T-helper 2 cell treated with Interferon-gamma antibody and Interleukin-4, amounts not matched to agents 100 ng/mL and 5 ng/mL, for 36 hours (primary cell): ENCODE data around the gene RNF166. TPM values are rescaled to one million over a fixed set of nuclear protein-coding genes. Genes with fewer than 3 reads are reported as not detected.

Experiments
- intact Hi-C: fragments of 100-400 bp; cut with micrococcal nuclease; formaldehyde crosslinking; loops from one replicate; pipeline ENCODE4 v1.15.1; 2023
- total RNA-seq: library from RNA; stranded (reverse); gene quantifications from 2 replicates; pipeline ENCODE4 v1.2.3, GENCODE V29; 2022

Gene RNF166
- total RNA-seq, 1 donor from 2014 or later: 120 TPM

GRCh38 chr16:88739977-88740726 lies 33.9 kb upstream of the RNF166 start:
- intact Hi-C loops: loop anchor here (5.0 kb wide), 2 partner anchors 62 to 427 kb away; partner anchors contain the start of gene CDT1

GRCh38 chr16:88739139-88739976 lies 33.1 kb upstream of the RNF166 start:
- intact Hi-C loops: loop anchor here (5.0 kb wide), 1 partner anchor 428 kb away; no protein-coding TSS in a partner anchor

GRCh38 chr16:88738151-88739084 lies 32.2 kb upstream of the RNF166 start:
- intact Hi-C loops: loop anchor here (5.0 kb wide), 1 partner anchor 429 kb away; no protein-coding TSS in a partner anchor

- intact Hi-C loops: loop anchor here (2.0 to 5.0 kb wide), 4 partner anchors 47 to 479 kb away; partner anchors contain the start of genes GALNS, PIEZO1, TRAPPC2L and ZNF778
Observed at GRCh38 chr16:88737298-88738150, 31.3 kb upstream of the RNF166 start.

- intact Hi-C loops: loop anchor here (2.0 to 5.0 kb wide), 4 partner anchors 48 to 480 kb away; partner anchors contain the start of genes GALNS, PIEZO1, TRAPPC2L and ZNF778
Observed at GRCh38 chr16:88736496-88736895, 30.3 kb upstream of the RNF166 start.

GRCh38 chr16:88736088-88736487 lies 29.9 kb upstream of the RNF166 start:
- intact Hi-C loops: loop anchor here (2.0 to 5.0 kb wide), 4 partner anchors 49 to 481 kb away; partner anchors contain the start of genes GALNS, PIEZO1, TRAPPC2L and ZNF778

- intact Hi-C loops: loop anchor here (2.0 to 5.0 kb wide), 4 partner anchors 49 to 481 kb away; partner anchors contain the start of genes GALNS, PIEZO1, TRAPPC2L and ZNF778
Observed at GRCh38 chr16:88735616-88736015, 29.4 kb upstream of the RNF166 start.

GRCh38 chr16:88735121-88735520 lies 28.9 kb upstream of the RNF166 start:
- intact Hi-C loops: loop anchor here (5.0 kb wide), 1 partner anchor 432 kb away; no protein-coding TSS in a partner anchor

- intact Hi-C loops: no loop called here
Observed at GRCh38 chr16:88734361-88734728, 28.1 kb upstream of the RNF166 start.

- intact Hi-C loops: no loop called here
Observed at GRCh38 chr16:88733630-88734360, 27.6 kb upstream of the RNF166 start.

GRCh38 chr16:88732961-88733294 lies 26.7 kb upstream of the RNF166 start:
- intact Hi-C loops: no loop called here

- intact Hi-C loops: no loop called here
Observed at GRCh38 chr16:88732172-88732960, 26.2 kb upstream of the RNF166 start.

- intact Hi-C loops: no loop called here
Observed at GRCh38 chr16:88731699-88732098, 25.5 kb upstream of the RNF166 start.

GRCh38 chr16:88730632-88731607 lies 24.7 kb upstream of the RNF166 start:
- intact Hi-C loops: no loop called here

- intact Hi-C loops: no loop called here
Observed at GRCh38 chr16:88727871-88728270, 21.7 kb upstream of the RNF166 start.

GRCh38 chr16:88726981-88727380 lies 20.8 kb upstream of the RNF166 start:
- intact Hi-C loops: no loop called here

- intact Hi-C loops: no loop called here
Observed at GRCh38 chr16:88726408-88726749, 20.2 kb upstream of the RNF166 start.
